Liver (tissue), 3 donors: Measurements from ENCODE around the gene ARHGAP6.

Experiments
- EGR1 ChIP-seq, 2 donors: IDR thresholded peaks; 2 replicates each; pipeline ENCODE4 v1.6.1; 2016 to 2018; ENCODE audit warnings: antibody characterized with exemption in 2 of 2, low read depth in 2 of 2
- FOXA1 ChIP-seq: IDR thresholded peaks from 2 replicates; pipeline ENCODE4 v1.6.1; 2016; ENCODE audit warnings: antibody characterized with exemption
- GABPA ChIP-seq, 2 donors: IDR thresholded peaks in 1 of 2; conservative IDR thresholded peaks in 1 of 2; 2 replicates each; pipeline ENCODE4 v1.6.1; 2016; ENCODE audit warnings: antibody characterized with exemption in 2 of 2, mild to moderate bottlenecking in 1 of 2, moderate library complexity in 1 of 2
- HNF4A ChIP-seq, 2 donors: conservative IDR thresholded peaks; 2 replicates each; pipeline ENCODE4 v1.6.1; 2016; ENCODE audit warnings: antibody characterized with exemption in 2 of 2, mild to moderate bottlenecking in 2 of 2
- RAD21 ChIP-seq, 2 donors: IDR thresholded peaks; 2 replicates each; pipeline ENCODE4 v1.6.1; 2016; ENCODE audit warnings: antibody characterized with exemption in 2 of 2, mild to moderate bottlenecking in 2 of 2
- RXRA ChIP-seq, 2 donors: IDR thresholded peaks; 2 replicates each; pipeline ENCODE4 v1.6.1; 2017 to 2018; ENCODE audit warnings: antibody characterized with exemption in 2 of 2, mild to moderate bottlenecking in 1 of 2
- SP1 ChIP-seq: IDR thresholded peaks from 2 replicates; pipeline ENCODE4 v1.6.1; 2018; ENCODE audit warnings: antibody characterized with exemption, mild to moderate bottlenecking
- TAF1 ChIP-seq: conservative IDR thresholded peaks from 2 replicates; pipeline ENCODE4 v1.6.1; 2016; ENCODE audit warnings: antibody characterized with exemption, mild to moderate bottlenecking
- TF ChIP-seq, protein P1 (sequence below): fragments of 150-350 bp; IDR thresholded peaks from 2 replicates; pipeline ENCODE4 v1.5.1; 2017; ENCODE audit warnings: improper control_type of control experiment, low read depth, low read length; ENCODE audit not compliant: missing input control
- TF ChIP-seq, protein P2 (sequence below): IDR thresholded peaks from 2 replicates; pipeline ENCODE4 v1.6.1; 2016; ENCODE audit warnings: antibody characterized with exemption
- TF ChIP-seq, protein P3 (sequence below): IDR thresholded peaks from 2 replicates; pipeline ENCODE4 v1.6.1; 2016; ENCODE audit warnings: antibody characterized with exemption
- TF ChIP-seq, protein P4 (sequence below): IDR thresholded peaks from 2 replicates; pipeline ENCODE4 v1.6.1; 2016; ENCODE audit warnings: antibody characterized with exemption
- TF ChIP-seq, protein P5 (sequence below): IDR thresholded peaks from 2 replicates; pipeline ENCODE4 v1.6.1; 2016; ENCODE audit warnings: antibody characterized with exemption, mild to moderate bottlenecking
- donor health status: healthy.
- donor health status: healthy.

DNA sequence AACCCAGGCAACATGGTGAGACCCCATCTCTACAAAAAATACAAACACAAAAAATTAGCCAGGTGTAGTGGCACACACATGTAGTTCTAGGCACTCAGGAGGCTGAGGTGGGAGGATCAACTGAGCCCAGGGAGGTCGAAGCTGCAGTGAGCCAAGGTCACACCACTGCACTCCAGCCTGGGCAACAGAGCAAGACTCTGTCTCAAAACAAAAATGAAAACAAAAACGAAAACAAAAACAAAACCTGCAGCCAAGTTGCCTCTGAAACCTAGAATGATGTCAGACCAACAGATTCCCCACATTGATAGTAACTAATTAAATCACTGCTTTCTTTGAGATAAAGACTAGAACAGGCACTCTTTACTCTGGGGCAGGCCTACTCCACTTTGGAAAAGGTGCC lies 268.0 kb downstream of the ARHGAP6 start:
- TF ChIP-seq HNF4A (conservative IDR thresholded peaks at IDR 0.05) (no peak), RAD21 (IDR thresholded peaks at IDR 0.05) (no peak), SP1 (no peak), EGR1 (IDR thresholded peaks at IDR 0.05; ENCODE audit: low read depth in 2 of 2) (no peak), FOXA1 (no peak), RXRA (IDR thresholded peaks at IDR 0.05) (no peak), GABPA (IDR thresholded peaks at IDR 0.05 in 1 of 2, conservative IDR thresholded peaks at IDR 0.05 in 1 of 2) (no peak), TAF1 (no peak)
- TF ChIP-seq, protein P1, sequence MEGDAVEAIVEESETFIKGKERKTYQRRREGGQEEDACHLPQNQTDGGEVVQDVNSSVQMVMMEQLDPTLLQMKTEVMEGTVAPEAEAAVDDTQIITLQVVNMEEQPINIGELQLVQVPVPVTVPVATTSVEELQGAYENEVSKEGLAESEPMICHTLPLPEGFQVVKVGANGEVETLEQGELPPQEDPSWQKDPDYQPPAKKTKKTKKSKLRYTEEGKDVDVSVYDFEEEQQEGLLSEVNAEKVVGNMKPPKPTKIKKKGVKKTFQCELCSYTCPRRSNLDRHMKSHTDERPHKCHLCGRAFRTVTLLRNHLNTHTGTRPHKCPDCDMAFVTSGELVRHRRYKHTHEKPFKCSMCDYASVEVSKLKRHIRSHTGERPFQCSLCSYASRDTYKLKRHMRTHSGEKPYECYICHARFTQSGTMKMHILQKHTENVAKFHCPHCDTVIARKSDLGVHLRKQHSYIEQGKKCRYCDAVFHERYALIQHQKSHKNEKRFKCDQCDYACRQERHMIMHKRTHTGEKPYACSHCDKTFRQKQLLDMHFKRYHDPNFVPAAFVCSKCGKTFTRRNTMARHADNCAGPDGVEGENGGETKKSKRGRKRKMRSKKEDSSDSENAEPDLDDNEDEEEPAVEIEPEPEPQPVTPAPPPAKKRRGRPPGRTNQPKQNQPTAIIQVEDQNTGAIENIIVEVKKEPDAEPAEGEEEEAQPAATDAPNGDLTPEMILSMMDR: no peak
- TF ChIP-seq, protein P2, sequence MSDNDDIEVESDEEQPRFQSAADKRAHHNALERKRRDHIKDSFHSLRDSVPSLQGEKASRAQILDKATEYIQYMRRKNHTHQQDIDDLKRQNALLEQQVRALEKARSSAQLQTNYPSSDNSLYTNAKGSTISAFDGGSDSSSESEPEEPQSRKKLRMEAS: no peak
- TF ChIP-seq, protein P3, sequence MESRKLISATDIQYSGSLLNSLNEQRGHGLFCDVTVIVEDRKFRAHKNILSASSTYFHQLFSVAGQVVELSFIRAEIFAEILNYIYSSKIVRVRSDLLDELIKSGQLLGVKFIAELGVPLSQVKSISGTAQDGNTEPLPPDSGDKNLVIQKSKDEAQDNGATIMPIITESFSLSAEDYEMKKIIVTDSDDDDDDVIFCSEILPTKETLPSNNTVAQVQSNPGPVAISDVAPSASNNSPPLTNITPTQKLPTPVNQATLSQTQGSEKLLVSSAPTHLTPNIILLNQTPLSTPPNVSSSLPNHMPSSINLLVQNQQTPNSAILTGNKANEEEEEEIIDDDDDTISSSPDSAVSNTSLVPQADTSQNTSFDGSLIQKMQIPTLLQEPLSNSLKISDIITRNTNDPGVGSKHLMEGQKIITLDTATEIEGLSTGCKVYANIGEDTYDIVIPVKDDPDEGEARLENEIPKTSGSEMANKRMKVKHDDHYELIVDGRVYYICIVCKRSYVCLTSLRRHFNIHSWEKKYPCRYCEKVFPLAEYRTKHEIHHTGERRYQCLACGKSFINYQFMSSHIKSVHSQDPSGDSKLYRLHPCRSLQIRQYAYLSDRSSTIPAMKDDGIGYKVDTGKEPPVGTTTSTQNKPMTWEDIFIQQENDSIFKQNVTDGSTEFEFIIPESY: no peak
- TF ChIP-seq, protein P4, sequence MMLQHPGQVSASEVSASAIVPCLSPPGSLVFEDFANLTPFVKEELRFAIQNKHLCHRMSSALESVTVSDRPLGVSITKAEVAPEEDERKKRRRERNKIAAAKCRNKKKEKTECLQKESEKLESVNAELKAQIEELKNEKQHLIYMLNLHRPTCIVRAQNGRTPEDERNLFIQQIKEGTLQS: no peak
- TF ChIP-seq, protein P5, sequence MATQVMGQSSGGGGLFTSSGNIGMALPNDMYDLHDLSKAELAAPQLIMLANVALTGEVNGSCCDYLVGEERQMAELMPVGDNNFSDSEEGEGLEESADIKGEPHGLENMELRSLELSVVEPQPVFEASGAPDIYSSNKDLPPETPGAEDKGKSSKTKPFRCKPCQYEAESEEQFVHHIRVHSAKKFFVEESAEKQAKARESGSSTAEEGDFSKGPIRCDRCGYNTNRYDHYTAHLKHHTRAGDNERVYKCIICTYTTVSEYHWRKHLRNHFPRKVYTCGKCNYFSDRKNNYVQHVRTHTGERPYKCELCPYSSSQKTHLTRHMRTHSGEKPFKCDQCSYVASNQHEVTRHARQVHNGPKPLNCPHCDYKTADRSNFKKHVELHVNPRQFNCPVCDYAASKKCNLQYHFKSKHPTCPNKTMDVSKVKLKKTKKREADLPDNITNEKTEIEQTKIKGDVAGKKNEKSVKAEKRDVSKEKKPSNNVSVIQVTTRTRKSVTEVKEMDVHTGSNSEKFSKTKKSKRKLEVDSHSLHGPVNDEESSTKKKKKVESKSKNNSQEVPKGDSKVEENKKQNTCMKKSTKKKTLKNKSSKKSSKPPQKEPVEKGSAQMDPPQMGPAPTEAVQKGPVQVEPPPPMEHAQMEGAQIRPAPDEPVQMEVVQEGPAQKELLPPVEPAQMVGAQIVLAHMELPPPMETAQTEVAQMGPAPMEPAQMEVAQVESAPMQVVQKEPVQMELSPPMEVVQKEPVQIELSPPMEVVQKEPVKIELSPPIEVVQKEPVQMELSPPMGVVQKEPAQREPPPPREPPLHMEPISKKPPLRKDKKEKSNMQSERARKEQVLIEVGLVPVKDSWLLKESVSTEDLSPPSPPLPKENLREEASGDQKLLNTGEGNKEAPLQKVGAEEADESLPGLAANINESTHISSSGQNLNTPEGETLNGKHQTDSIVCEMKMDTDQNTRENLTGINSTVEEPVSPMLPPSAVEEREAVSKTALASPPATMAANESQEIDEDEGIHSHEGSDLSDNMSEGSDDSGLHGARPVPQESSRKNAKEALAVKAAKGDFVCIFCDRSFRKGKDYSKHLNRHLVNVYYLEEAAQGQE: no peak
